Panc1 (cell line): ENCODE data around the gene POU2AF1.

Source experiments
- CTCF ChIP-seq: fragments of 450-650 bp; IDR thresholded peaks from 2 replicates; pipeline ENCODE4 v1.5.1; 2017; ENCODE audit warnings: mild to moderate bottlenecking
- POLR2AphosphoS5 ChIP-seq: IDR thresholded peaks from 2 replicates; pipeline ENCODE4 v1.6.1; 2012; ENCODE audit warnings: mild to moderate bottlenecking, low read depth, low read length, moderate library complexity

GRCh38 chr11:111384494-111384893 is 5.4 kb upstream of the POU2AF1 start:
- TF ChIP-seq CTCF (no peak), POLR2AphosphoS5 (no peak)
